Right cardiac atrium (tissue), 5 donors: Measurements from ENCODE around the gene PLXNA2. TPM values are rescaled to one million over a fixed set of nuclear protein-coding genes. Genes with fewer than 3 reads are reported as not detected.

ENCODE experiments used
- ATAC-seq, 2 donors: fragments of 200-7000 bp; cut with Tn5 transposase; one replicate each; pipeline versions ENCODE4 v1.8.0 to v1.9.1; 2020; ENCODE audit warnings: moderate library complexity in 2 of 2, mild to moderate bottlenecking in 1 of 2
- DNase-seq, 3 donors: peaks; one replicate each; pipeline ENCODE4 v3.0.0-alpha.2; 2020
- H3K27ac ChIP-seq: one replicate; pipeline ENCODE4 v1.5.1; 2013; ENCODE audit warnings: mild to moderate bottlenecking, low read length, control low read depth, moderate library complexity
- H3K27me3 ChIP-seq: one replicate; pipeline ENCODE4 v1.6.1; 2013; ENCODE audit not compliant: control insufficient read depth, insufficient read depth
- H3K4me1 ChIP-seq: one replicate; pipeline ENCODE4 v1.6.1; 2013; ENCODE audit warnings: low read length; ENCODE audit not compliant: control insufficient read depth, insufficient read depth
- H3K4me3 ChIP-seq: one replicate; pipeline ENCODE4 v1.5.1; 2013; ENCODE audit warnings: low read length, control low read depth
- H3K9me3 ChIP-seq: one replicate; pipeline ENCODE4 v1.6.1; 2013; ENCODE audit warnings: low read length; ENCODE audit not compliant: control insufficient read depth
- WGBS: extraction: QIAGEN DNeasy Blood & Tissue Kit; methylation state at CpG from one replicate; pipeline ENCODE4 v1.1.7; 2013; 5-methylcytosine and 5-hydroxymethylcytosine counted together
- intact Hi-C, 4 donors: fragments of 100-400 bp; cut with DNase I; formaldehyde crosslinking; loops; one replicate each; pipeline versions ENCODE4 v1.11.0 to v1.14.0; 2022 to 2023
- polyA plus RNA-seq: library from polyadenylated mRNA; stranded (reverse); fragments of 200-250 nt; gene quantifications from one replicate; pipeline ENCODE4 v1.2.3, GENCODE V29; 2013
- total RNA-seq, 4 donors: library from RNA; stranded (reverse); fragmentation: NEBNext Ultra II Directional; extraction: Animal tissue kit (Norgen Biotek cat#: 25700); gene quantifications; one replicate each; pipeline ENCODE4 v1.2.1, GENCODE V29; 2021
- donor health status: healthy with polysubstance abuse.
- donor health status: DM: no; HTN: yes; CAD: no.
- donor health status: DM: no; HTN: no; CAD: no.
- donor health status: DM: no; HTN: yes; CAD: no; lungs with severe emphysema.
- donor health status: DM: yes; HTN: yes; CAD: no.

Gene PLXNA2
- total and polyA plus RNA-seq, 5 donors, result 7.3 to 26.6 (median 16.4) TPM

DNA sequence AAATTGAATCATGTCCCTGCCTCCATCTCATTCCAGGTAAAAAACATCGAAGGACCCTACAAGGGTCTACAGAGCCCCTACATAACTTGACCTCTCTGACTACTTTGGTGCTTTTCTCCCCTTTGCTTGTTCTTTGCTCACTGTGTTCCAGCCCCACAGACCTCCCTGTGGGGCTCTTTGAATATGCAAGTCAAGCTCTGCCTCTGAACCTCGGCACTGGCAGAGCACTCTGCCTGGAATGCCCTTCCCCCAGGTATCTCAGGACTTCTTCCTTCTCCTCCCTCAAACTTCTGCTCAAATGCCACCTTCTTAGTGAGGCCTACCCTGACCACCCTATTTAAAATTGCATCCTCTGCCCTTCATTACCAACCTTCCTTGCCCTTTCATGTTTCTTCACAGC, 245.5 kb downstream of the PLXNA2 start:
- no peak overlapping the region for H3K27ac ChIP-seq
- H3K9me3 ChIP-seq, result no peaks in the 10 kb centered on the region
- H3K27me3 ChIP-seq, result no peaks in the 10 kb centered on the region
- ATAC-seq, result no peak
- DNase-seq, result no peak
- H3K4me1 ChIP-seq, result no peaks in the 10 kb centered on the region
- no peak overlapping the region for H3K4me3 ChIP-seq
- intact Hi-C loops, result no loop called here
- 99% methylated on average over 2 of the region's 2 CpGs for WGBS

- 37% methylated on average over 9 of the region's 9 CpGs for WGBS
- no peaks in the 10 kb centered on the region for H3K4me1 ChIP-seq
- no peaks in the 10 kb centered on the region for H3K9me3 ChIP-seq
- H3K4me3 ChIP-seq, result no peak overlapping the region
- H3K27ac ChIP-seq, result no peak overlapping the region
- H3K27me3 ChIP-seq, result no peaks in the 10 kb centered on the region
- intact Hi-C loops, result no loop called here
- ATAC-seq, result peak; percentile 83 to 86
- peak; percentile 83 to 90 (median 85) for DNase-seq
Measured at GRCh38 chr1:207997486-207998268, 246.5 kb downstream of the PLXNA2 start.

- Histone ChIP-seq H3K4me3 (no peak overlapping the region), H3K27ac (no peak overlapping the region), H3K9me3 (no peaks in the 10 kb centered on the region), H3K27me3 (no peaks in the 10 kb centered on the region), H3K4me1 (no peaks in the 10 kb centered on the region)
- intact Hi-C loops, result no loop called here
- no peak for ATAC-seq
- no peak for DNase-seq
Measured at GRCh38 chr1:207996636-207997035, 247.5 kb downstream of the PLXNA2 start.

DNA sequence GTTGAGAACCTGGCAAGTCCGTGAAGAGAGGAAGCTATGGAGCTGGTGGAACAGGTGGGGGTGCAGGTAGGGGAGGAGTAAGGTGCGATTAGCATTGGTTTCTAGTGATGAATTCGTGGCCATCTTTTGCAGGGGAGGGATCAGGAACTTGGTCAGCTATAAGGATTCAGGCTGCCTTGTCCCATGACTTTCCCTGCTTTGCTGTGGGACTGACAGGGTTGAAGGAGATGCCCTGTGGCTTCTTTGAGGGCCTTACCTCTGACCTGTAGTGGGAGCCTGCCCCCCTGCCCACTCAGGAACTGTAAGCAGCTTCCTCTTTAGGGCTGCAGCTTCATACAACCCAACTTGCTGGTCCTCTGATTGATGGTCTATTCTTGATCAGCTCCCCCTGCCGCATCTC, 248.6 kb downstream of the PLXNA2 start:
- DNase-seq (no peak), ATAC-seq (no peak)
- 72% methylated on average over 4 of the region's 4 CpGs for WGBS
- Histone ChIP-seq H3K27me3 (no peaks in the 10 kb centered on the region), H3K9me3 (no peaks in the 10 kb centered on the region), H3K27ac (no peak overlapping the region), H3K4me1 (no peaks in the 10 kb centered on the region), H3K4me3 (no peak overlapping the region)
- intact Hi-C loops, result no loop called here

DNA sequence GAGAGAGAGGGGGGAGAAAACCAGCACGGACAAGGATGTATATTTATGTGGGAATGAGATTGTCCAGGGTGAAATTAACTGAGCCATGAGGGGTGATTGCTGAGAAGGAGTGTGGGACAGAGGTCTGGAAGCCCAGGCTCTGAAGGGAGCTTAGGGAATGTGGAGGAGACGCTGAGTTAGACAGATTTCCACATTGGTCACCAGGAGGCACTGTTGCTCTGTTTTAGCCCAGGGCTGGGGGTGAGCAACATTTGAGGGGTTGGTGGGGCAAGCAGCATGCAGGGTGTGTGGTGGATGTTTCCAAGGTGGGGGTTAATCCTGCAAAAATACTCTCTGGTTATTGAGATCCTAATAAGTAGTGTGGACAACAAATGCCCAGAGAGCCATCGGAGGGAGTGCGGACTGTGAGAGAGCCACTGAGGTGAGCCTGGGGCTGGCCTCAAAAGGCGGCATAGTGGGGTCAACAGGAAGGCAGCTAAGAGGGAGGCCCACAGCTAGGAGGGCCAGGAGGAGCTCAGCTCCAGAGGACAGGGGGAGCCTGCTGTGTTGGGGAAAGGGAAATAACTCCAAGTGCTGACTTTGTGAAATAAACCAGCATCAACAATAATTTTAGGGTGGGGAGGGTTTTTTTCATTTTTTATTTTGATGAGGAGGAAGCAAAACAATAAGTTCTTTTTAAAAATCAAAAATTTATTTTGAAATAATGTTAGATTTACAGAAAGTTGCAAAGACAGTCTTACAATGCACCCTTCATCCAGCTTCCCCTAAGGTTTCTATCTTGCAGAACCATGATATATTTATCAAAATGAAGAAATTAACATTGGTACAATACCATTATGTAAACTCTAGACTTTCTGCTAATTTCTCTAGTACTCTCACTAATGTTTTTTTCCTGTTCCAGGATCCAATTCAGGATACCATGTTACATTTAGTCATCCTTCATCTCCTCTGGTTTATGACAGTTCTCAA, 250.4 kb downstream of the PLXNA2 start:
- Histone ChIP-seq H3K27me3 (no peaks in the 10 kb centered on the region), H3K4me3 (no peak overlapping the region), H3K9me3 (no peaks in the 10 kb centered on the region), H3K27ac (peak overlapping the region; percentile 2), H3K4me1 (no peaks in the 10 kb centered on the region)
- DNase-seq, result no peak
- no peak for ATAC-seq
- 85% methylated on average over 5 of the region's 5 CpGs for WGBS
- intact Hi-C loops, result no loop called here

DNA sequence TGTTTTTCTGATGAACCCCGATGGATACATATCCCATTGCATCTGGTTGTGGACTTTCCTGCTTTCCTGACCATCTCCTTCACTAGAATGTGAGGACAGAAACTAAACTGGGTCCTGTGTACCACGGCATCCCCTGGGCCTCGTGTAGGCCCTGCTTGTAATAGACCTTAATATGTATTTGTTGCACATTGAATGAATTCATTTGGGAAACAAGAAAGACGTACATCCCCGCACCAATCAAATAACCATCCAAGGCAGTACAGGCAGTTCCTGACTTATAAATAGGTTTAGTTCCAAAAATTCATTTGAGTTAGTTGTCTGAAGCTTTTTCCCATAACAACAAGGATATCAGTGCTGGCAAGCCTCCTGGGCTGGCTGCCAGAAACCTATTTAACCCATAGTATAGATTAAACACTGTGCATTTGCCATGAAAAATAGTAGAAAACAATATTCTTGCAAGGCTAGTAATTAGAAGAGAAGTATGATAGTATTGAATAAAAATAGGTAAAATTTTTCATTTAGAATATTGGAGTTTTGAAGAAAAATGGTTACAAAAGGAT, 251.4 kb downstream of the PLXNA2 start:
- 64% methylated on average over 5 of the region's 5 CpGs for WGBS
- intact Hi-C loops, result no loop called here
- ATAC-seq, result no peak

GRCh38 chr1:207991583-207992026, 252.6 kb downstream of the PLXNA2 start:
- Histone ChIP-seq H3K9me3 (no peaks in the 10 kb centered on the region), H3K4me1 (no peaks in the 10 kb centered on the region), H3K27ac (no peak overlapping the region), H3K4me3 (no peak overlapping the region), H3K27me3 (no peaks in the 10 kb centered on the region)
- WGBS, result 74% methylated on average over 5 of the region's 5 CpGs
- ATAC-seq (no peak), DNase-seq (no peak)
- intact Hi-C loops, result no loop called here

More for the DNA sequence above, 251.4 kb downstream of the PLXNA2 start:
- Histone ChIP-seq H3K4me3 (no peak overlapping the region), H3K9me3 (no peaks in the 10 kb centered on the region), H3K27ac (no peak overlapping the region), H3K4me1 (no peaks in the 10 kb centered on the region), H3K27me3 (no peaks in the 10 kb centered on the region)
- DNase-seq, result no peak

DNA sequence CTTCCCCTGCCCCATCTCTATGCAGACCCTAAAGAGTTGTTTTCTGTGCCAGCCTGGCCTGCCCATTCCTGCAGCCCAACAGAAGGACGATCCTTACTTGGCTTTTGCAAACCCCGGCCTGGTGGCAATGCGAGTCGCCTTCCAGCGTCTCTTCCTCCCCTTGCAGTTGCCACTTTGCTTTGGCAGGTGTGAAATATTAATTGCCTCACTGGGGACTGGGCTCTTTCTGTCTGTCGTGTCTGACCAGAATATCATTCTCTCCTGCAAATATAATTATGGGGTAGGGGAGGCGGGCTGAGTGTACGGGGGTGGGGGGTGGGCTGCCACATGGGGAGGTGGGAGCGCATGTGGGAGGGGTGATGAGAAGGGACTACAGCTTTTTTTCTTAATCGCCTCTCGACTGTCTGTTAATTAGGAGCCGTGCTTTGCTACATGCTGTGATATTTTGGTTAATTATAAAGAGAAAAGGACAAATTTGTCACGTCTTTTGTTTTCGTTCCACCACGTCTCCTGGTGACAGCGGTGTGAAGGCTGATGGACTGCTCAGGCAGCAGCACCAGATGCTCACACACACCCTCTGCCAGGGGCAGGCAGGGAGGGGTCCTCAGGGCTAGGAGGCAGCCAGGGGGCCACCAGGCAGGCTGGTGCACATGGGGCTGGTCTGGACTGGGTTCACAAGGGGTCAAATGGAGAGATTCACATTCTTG, 253.2 kb downstream of the PLXNA2 start:
- Histone ChIP-seq H3K4me1 (no peaks in the 10 kb centered on the region), H3K4me3 (no peak overlapping the region), H3K27ac (no peak overlapping the region), H3K27me3 (no peaks in the 10 kb centered on the region), H3K9me3 (no peaks in the 10 kb centered on the region)
- DNase-seq (no peak), ATAC-seq (no peak)
- intact Hi-C loops, result no loop called here
- WGBS, result 83% methylated on average over 16 of the region's 16 CpGs

DNA sequence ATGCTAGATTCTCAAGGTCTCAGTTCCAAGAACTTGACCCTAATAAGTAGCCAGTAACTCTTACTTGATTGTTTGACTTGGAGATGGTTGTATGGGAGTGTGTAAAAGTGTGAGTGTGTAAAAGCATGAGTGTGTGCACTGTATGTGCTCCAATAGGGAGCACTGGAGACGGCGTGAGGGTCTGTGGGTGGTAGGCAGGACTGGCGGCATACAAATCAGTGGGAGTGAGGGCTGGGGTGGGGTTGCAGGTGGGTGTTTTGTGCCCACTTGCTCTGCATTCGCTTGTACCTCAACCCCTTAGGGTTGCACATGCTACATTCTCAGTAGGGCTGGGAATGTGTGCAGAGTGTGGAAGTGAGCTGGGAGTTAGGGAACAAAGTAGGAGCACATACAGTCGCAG, 253.7 kb downstream of the PLXNA2 start:
- Histone ChIP-seq H3K27ac (no peak overlapping the region), H3K27me3 (no peaks in the 10 kb centered on the region), H3K9me3 (no peaks in the 10 kb centered on the region), H3K4me3 (no peak overlapping the region), H3K4me1 (no peaks in the 10 kb centered on the region)
- intact Hi-C loops, result no loop called here
- WGBS, result 92% methylated on average over 5 of the region's 5 CpGs
- ATAC-seq (no peak), DNase-seq (no peak)

- no peaks in the 10 kb centered on the region for H3K27me3 ChIP-seq
- no peaks in the 10 kb centered on the region for H3K9me3 ChIP-seq
- H3K27ac ChIP-seq, result no peak overlapping the region
- DNase-seq (no peak), ATAC-seq (no peak)
- intact Hi-C loops, result no loop called here
- WGBS, result 92% methylated on average over 10 of the region's 10 CpGs
- H3K4me1 ChIP-seq, result no peaks in the 10 kb centered on the region
- H3K4me3 ChIP-seq, result no peak overlapping the region
Measured at GRCh38 chr1:207988326-207989165, 255.6 kb downstream of the PLXNA2 start.
